GM20000 (cell line): ENCODE results near the gene IL16.

Experiments
- DNase-seq: peaks from one replicate; pipeline ENCODE4 v3.0.0; 2012; ENCODE audit warnings: low spot score
- CTCF ChIP-seq: IDR thresholded peaks from 2 replicates; pipeline ENCODE4 v1.5.1; 2012; ENCODE audit warnings: mild to moderate bottlenecking, control low read depth; ENCODE audit errors: extremely low read depth, missing control alignments

IL16 gene

DNA sequence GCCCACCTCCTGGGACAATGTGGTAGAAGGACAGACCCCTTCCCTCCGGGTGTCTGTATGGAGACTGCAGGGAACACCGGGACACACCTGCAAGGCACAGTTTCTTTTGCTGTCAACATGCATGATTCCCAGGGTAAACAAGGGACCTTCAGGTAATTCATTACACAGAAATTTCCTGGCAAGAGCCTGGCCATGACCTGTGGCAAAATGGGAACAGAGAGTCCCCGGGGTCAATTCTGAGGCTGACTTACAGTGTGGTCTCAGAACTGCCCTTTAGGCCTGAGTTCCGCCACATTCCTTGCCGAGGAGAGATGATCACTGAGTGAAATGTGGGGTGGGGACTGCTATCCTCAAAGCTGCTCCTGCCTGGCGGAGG is 121.0 kb downstream of the IL16 start:
- no peak for TF ChIP-seq CTCF
- DNase-seq = no peak

DNA sequence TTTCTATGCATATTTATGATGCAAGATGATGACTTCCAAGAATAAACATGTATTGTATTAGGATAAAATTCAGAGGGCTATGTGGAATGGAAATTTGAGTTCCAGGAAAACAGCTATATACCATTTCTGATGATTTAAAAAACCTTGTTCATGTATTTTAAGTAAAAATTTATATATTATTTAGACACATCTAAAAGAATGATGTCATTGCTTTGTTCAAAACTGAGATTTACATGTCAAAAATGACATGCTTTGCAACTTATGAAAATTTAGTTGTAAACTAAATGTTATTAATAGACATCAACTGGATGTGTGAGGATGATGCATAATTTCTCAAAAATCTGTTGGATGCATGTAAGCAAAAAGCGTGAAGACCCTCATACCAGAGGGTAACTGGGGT is 125.0 kb downstream of the IL16 start:
- DNase-seq = no peak
- no peak for TF ChIP-seq CTCF

DNA sequence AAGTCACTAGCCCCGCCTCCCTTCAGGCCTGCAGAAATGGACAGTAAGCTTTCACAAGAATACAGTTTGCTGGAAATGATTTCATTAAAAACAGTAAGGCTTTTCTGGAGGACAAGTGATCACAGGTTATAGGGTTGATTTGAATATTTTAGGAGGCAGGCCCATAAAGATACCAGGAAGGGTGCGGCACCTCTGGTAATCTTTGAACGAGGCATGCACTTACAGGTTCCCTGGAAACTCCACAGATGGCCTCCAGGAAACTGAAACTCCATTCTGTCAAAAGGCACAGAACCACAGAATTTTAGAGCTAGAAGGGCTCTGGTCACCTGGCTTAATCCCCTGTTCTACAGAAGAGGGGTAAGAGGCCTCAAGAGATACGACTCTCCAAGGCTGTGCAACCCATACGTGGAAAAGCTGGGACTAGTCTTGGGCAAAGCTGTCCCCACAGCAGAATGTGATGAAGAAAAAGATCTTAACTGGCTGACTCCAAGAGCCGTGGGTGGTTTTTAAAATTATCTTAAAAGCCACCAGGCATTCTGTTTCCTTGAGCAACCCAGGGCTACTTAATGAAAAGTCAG is 126.1 kb downstream of the IL16 start:
- DNase-seq = no peak

GRCh38 chr15:81323559-81323943 is 126.9 kb downstream of the IL16 start:
- TF ChIP-seq CTCF = no peak
- no peak for DNase-seq

More for the DNA sequence above, 126.1 kb downstream of the IL16 start:
- no peak for TF ChIP-seq CTCF

- no peak for TF ChIP-seq CTCF
- DNase-seq = peak; percentile 93
Observed at GRCh38 chr15:81323944-81324881, 127.5 kb downstream of the IL16 start, which contains the start of gene STARD5. Gene STARD5 (minus strand): TSS chr15:81324141. CDS start chr15:81324099, 42 bp downstream.

- DNase-seq = no peak
- TF ChIP-seq CTCF = no peak
Observed at GRCh38 chr15:81326466-81327212, 130.0 kb downstream of the IL16 start.

DNA sequence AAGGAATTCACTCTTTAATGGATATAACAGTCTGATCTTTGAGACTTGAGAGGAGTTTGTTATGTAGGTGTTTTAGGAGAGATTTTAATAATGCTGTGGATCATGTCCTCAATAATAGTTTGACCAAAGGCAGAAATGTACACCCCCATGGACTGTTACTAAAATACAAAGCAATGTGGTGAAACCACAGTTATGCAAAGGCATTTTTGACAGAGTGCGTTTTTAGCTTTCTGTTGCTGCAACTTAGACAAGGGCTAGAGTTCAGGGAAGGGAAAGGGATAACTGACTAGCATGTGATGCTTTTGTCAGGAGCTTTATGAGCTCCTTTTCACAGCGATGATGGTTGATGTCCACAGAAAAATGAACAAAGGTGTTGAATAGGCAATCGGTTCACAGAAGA is 130.8 kb downstream of the IL16 start:
- TF ChIP-seq CTCF = no peak
- DNase-seq = no peak
